ENCODE data around the gene KCNJ9. TPM values are rescaled to one million over a fixed set of nuclear protein-coding genes. Genes with fewer than 3 reads are reported as not detected.

KCNJ9 gene
- total and polyA plus RNA-seq, 2 of the 13 experiments (the other 11 are each of a cell fraction or from before 2014, with no cell fraction given): not detected

DNA sequence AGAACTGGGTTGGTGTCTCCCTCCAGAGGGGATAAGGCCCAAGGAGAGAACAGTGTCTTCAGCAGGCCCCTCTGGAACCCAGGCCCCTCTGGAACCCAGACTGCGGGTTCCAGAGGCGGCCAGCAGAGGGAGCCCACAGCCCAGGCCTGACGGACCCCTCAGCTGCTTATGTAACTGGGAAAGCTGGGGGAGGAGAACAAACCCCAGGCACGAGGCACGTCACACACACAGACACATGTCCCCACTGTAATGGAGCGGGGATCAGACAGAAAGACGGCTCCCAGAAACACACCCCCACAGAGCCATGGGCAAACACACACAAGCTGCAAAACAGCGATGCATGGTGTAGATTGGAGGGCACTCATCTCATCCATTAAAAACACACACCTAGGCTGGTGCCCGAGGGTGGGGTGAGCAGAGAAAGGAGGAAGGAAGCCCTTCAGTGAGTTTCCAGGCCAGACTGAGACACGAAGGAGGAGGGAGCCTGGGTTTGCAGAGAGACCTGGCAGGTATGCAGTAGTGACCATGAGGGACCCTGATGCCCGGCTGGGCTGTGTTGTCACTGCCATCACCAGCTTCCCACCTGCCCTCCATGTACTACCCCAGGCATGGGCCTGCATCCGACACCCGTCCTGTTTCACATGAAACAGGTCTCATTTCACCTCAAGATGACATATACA, 19.8 kb downstream of the KCNJ9 start (continued):
- no peak for TF ChIP-seq ARNT (IDR thresholded peaks at IDR 0.05)
- TF ChIP-seq, protein P1, sequence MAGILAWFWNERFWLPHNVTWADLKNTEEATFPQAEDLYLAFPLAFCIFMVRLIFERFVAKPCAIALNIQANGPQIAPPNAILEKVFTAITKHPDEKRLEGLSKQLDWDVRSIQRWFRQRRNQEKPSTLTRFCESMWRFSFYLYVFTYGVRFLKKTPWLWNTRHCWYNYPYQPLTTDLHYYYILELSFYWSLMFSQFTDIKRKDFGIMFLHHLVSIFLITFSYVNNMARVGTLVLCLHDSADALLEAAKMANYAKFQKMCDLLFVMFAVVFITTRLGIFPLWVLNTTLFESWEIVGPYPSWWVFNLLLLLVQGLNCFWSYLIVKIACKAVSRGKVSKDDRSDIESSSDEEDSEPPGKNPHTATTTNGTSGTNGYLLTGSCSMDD (CRISPR knock-in tag; IDR thresholded peaks at IDR 0.05): no peak
- no peak for TF ChIP-seq ZNF251 (CRISPR knock-in tag; IDR thresholded peaks at IDR 0.05)
- peak; percentile 82 for TF ChIP-seq SALL1 (CRISPR knock-in tag; IDR thresholded peaks at IDR 0.05)
- TF ChIP-seq, protein P2, sequence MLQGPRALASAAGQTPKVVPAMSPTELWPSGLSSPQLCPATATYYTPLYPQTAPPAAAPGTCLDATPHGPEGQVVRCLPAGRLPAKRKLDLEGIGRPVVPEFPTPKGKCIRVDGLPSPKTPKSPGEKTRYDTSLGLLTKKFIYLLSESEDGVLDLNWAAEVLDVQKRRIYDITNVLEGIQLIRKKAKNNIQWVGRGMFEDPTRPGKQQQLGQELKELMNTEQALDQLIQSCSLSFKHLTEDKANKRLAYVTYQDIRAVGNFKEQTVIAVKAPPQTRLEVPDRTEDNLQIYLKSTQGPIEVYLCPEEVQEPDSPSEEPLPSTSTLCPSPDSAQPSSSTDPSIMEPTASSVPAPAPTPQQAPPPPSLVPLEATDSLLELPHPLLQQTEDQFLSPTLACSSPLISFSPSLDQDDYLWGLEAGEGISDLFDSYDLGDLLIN (CRISPR knock-in tag; IDR thresholded peaks at IDR 0.05; ENCODE audit: borderline replicate concordance): no peak
- TF ChIP-seq, protein P3, sequence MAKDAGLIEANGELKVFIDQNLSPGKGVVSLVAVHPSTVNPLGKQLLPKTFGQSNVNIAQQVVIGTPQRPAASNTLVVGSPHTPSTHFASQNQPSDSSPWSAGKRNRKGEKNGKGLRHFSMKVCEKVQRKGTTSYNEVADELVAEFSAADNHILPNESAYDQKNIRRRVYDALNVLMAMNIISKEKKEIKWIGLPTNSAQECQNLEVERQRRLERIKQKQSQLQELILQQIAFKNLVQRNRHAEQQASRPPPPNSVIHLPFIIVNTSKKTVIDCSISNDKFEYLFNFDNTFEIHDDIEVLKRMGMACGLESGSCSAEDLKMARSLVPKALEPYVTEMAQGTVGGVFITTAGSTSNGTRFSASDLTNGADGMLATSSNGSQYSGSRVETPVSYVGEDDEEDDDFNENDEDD (CRISPR knock-in tag; IDR thresholded peaks at IDR 0.05; ENCODE audit: borderline replicate concordance): peak; percentile 56; the same call in 1 of the 2 replicates
- TF ChIP-seq, protein P4, sequence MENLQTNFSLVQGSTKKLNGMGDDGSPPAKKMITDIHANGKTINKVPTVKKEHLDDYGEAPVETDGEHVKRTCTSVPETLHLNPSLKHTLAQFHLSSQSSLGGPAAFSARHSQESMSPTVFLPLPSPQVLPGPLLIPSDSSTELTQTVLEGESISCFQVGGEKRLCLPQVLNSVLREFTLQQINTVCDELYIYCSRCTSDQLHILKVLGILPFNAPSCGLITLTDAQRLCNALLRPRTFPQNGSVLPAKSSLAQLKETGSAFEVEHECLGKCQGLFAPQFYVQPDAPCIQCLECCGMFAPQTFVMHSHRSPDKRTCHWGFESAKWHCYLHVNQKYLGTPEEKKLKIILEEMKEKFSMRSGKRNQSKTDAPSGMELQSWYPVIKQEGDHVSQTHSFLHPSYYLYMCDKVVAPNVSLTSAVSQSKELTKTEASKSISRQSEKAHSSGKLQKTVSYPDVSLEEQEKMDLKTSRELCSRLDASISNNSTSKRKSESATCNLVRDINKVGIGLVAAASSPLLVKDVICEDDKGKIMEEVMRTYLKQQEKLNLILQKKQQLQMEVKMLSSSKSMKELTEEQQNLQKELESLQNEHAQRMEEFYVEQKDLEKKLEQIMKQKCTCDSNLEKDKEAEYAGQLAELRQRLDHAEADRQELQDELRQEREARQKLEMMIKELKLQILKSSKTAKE (CRISPR knock-in tag; IDR thresholded peaks at IDR 0.05; ENCODE audit: borderline replicate concordance): no peak
- TF ChIP-seq EEA1 (CRISPR knock-in tag; IDR thresholded peaks at IDR 0.05; ENCODE audit: borderline replicate concordance): no peak
- TF ChIP-seq NCOA1 (CRISPR knock-in tag; IDR thresholded peaks at IDR 0.05): no peak
- no peak for TF ChIP-seq PHF20 (CRISPR knock-in tag; IDR thresholded peaks at IDR 0.05)
- TF ChIP-seq KLF16 (CRISPR knock-in tag; IDR thresholded peaks at IDR 0.05): peak in 1 of 2 experiments; percentile 51; a peak in 1 of 4 replicates
- no peak for TF ChIP-seq HNRNPL (IDR thresholded peaks at IDR 0.05; ENCODE audit: low read depth, low read length)
- TF ChIP-seq GTF3A (CRISPR knock-in tag; conservative IDR thresholded peaks at IDR 0.05): no peak
- TF ChIP-seq, protein P5, sequence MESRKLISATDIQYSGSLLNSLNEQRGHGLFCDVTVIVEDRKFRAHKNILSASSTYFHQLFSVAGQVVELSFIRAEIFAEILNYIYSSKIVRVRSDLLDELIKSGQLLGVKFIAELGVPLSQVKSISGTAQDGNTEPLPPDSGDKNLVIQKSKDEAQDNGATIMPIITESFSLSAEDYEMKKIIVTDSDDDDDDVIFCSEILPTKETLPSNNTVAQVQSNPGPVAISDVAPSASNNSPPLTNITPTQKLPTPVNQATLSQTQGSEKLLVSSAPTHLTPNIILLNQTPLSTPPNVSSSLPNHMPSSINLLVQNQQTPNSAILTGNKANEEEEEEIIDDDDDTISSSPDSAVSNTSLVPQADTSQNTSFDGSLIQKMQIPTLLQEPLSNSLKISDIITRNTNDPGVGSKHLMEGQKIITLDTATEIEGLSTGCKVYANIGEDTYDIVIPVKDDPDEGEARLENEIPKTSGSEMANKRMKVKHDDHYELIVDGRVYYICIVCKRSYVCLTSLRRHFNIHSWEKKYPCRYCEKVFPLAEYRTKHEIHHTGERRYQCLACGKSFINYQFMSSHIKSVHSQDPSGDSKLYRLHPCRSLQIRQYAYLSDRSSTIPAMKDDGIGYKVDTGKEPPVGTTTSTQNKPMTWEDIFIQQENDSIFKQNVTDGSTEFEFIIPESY (CRISPR knock-in tag; IDR thresholded peaks at IDR 0.05): no peak
- TF ChIP-seq KDM3A (CRISPR knock-in tag; IDR thresholded peaks at IDR 0.05; ENCODE audit: low read depth): peak; percentile 59; the same call in 1 of the 2 replicates
- TF ChIP-seq, protein P6, sequence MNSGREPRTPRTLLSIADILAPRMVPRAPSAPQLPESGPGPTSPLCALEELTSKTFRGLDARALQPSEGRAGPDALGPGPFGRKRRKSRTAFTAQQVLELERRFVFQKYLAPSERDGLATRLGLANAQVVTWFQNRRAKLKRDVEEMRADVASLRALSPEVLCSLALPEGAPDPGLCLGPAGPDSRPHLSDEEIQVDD (CRISPR knock-in tag; IDR thresholded peaks at IDR 0.05; ENCODE audit: borderline replicate concordance): no peak
